ENCODE results near the gene SF3A1. TPM values are rescaled to one million over a fixed set of nuclear protein-coding genes. Genes with fewer than 3 reads are reported as not detected.

Gene SF3A1
- total and polyA plus RNA-seq, 4 donors, result 25.2 to 140 (median 94.5) TPM

- H3K4me3 ChIP-seq (ENCODE audit: low read depth, low read length), result no peak overlapping the region
- no peaks in the 10 kb centered on the region for H3K27me3 ChIP-seq (ENCODE audit: control insufficient read depth, insufficient read depth, low read length)
- 40% methylated on average over 3 of the region's 7 CpGs for WGBS (ENCODE audit: insufficient coverage)
- DNase-seq (ENCODE audit: low read depth in 4 of 6, low spot score in 6 of 6), result peak in 1 of 6 donors; percentile 81
- H3K27ac ChIP-seq (ENCODE audit: low read depth, low read length), result no peak overlapping the region
- peaks cover 45% of the 10 kb centered on the region for H3K4me1 ChIP-seq (ENCODE audit: control insufficient read depth, insufficient read depth, low read length)
- H3K9me3 ChIP-seq (ENCODE audit: control insufficient read depth, insufficient read depth, low read length), result no peaks in the 10 kb centered on the region
- no peaks in the 10 kb centered on the region for H3K36me3 ChIP-seq (ENCODE audit: control insufficient read depth, insufficient read depth, low read length)
Measured at GRCh38 chr22:30309951-30310741, 46.5 kb downstream of the SF3A1 start.

- no peak overlapping the region for H3K4me3 ChIP-seq (ENCODE audit: low read depth, low read length)
- H3K27ac ChIP-seq (ENCODE audit: low read depth, low read length), result no peak overlapping the region
- H3K9me3 ChIP-seq (ENCODE audit: control insufficient read depth, insufficient read depth, low read length), result no peaks in the 10 kb centered on the region
- no peaks in the 10 kb centered on the region for H3K27me3 ChIP-seq (ENCODE audit: control insufficient read depth, insufficient read depth, low read length)
- peaks cover 51% of the 10 kb centered on the region for H3K4me1 ChIP-seq (ENCODE audit: control insufficient read depth, insufficient read depth, low read length)
- H3K36me3 ChIP-seq (ENCODE audit: control insufficient read depth, insufficient read depth, low read length), result no peaks in the 10 kb centered on the region
- DNase-seq (ENCODE audit: low read depth in 4 of 6, low spot score in 6 of 6), result no peak
- WGBS (ENCODE audit: insufficient coverage), result 73% methylated on average over 4 of the region's 5 CpGs
Measured at GRCh38 chr22:30308518-30309230, 48.0 kb downstream of the SF3A1 start.

- Histone ChIP-seq H3K27me3 (ENCODE audit: control insufficient read depth, insufficient read depth, low read length) (no peaks in the 10 kb centered on the region), H3K4me1 (ENCODE audit: control insufficient read depth, insufficient read depth, low read length) (peaks cover 51% of the 10 kb centered on the region), H3K4me3 (ENCODE audit: low read depth, low read length) (no peak overlapping the region), H3K27ac (ENCODE audit: low read depth, low read length) (no peak overlapping the region), H3K36me3 (ENCODE audit: control insufficient read depth, insufficient read depth, low read length) (peaks cover 3% of the 10 kb centered on the region), H3K9me3 (ENCODE audit: control insufficient read depth, insufficient read depth, low read length) (no peaks in the 10 kb centered on the region)
- DNase-seq (ENCODE audit: low read depth in 4 of 6, low spot score in 6 of 6), result no peak
- WGBS (ENCODE audit: insufficient coverage), result 100% methylated on average over 1 of the region's 2 CpGs
Measured at GRCh38 chr22:30308093-30308492, 48.6 kb downstream of the SF3A1 start.

- Histone ChIP-seq H3K27ac (ENCODE audit: low read depth, low read length) (no peak overlapping the region), H3K4me1 (ENCODE audit: control insufficient read depth, insufficient read depth, low read length) (peaks cover 54% of the 10 kb centered on the region)
- 64% methylated on average over 4 of the region's 4 CpGs for WGBS (ENCODE audit: insufficient coverage)
Measured at GRCh38 chr22:30307041-30307574, 49.6 kb downstream of the SF3A1 start.

GRCh38 chr22:30306627-30307011, 50.1 kb downstream of the SF3A1 start:
- Histone ChIP-seq H3K4me1 (ENCODE audit: control insufficient read depth, insufficient read depth, low read length) (peaks cover 54% of the 10 kb centered on the region), H3K27ac (ENCODE audit: low read depth, low read length) (no peak overlapping the region), H3K4me3 (ENCODE audit: low read depth, low read length) (no peak overlapping the region), H3K27me3 (ENCODE audit: control insufficient read depth, insufficient read depth, low read length) (no peaks in the 10 kb centered on the region), H3K36me3 (ENCODE audit: control insufficient read depth, insufficient read depth, low read length) (peaks cover 17% of the 10 kb centered on the region), H3K9me3 (ENCODE audit: control insufficient read depth, insufficient read depth, low read length) (no peaks in the 10 kb centered on the region)
- no peak for DNase-seq (ENCODE audit: low read depth in 4 of 6, low spot score in 6 of 6)
- no CpG with 5 or more reads among the region's 1 CpG for WGBS (ENCODE audit: insufficient coverage)

More at GRCh38 chr22:30307041-30307574, 49.6 kb downstream of the SF3A1 start:
- H3K27me3 ChIP-seq (ENCODE audit: control insufficient read depth, insufficient read depth, low read length), result no peaks in the 10 kb centered on the region
- H3K4me3 ChIP-seq (ENCODE audit: low read depth, low read length), result no peak overlapping the region
- H3K36me3 ChIP-seq (ENCODE audit: control insufficient read depth, insufficient read depth, low read length), result peaks cover 12% of the 10 kb centered on the region
- H3K9me3 ChIP-seq (ENCODE audit: control insufficient read depth, insufficient read depth, low read length), result no peaks in the 10 kb centered on the region
- no peak for DNase-seq (ENCODE audit: low read depth in 4 of 6, low spot score in 6 of 6)

- H3K9me3 ChIP-seq (ENCODE audit: control insufficient read depth, insufficient read depth, low read length), result no peaks in the 10 kb centered on the region
- WGBS (ENCODE audit: insufficient coverage), result no CpG with 5 or more reads among the region's 3 CpGs
- H3K27ac ChIP-seq (ENCODE audit: low read depth, low read length), result no peak overlapping the region
- H3K4me1 ChIP-seq (ENCODE audit: control insufficient read depth, insufficient read depth, low read length), result peaks cover 53% of the 10 kb centered on the region
- peaks cover 20% of the 10 kb centered on the region for H3K36me3 ChIP-seq (ENCODE audit: control insufficient read depth, insufficient read depth, low read length)
- no peaks in the 10 kb centered on the region for H3K27me3 ChIP-seq (ENCODE audit: control insufficient read depth, insufficient read depth, low read length)
- H3K4me3 ChIP-seq (ENCODE audit: low read depth, low read length), result no peak overlapping the region
- no peak for DNase-seq (ENCODE audit: low read depth in 4 of 6, low spot score in 6 of 6)
Measured at GRCh38 chr22:30305906-30306626, 50.6 kb downstream of the SF3A1 start.

- no peaks in the 10 kb centered on the region for H3K9me3 ChIP-seq (ENCODE audit: control insufficient read depth, insufficient read depth, low read length)
- DNase-seq (ENCODE audit: low read depth in 4 of 6, low spot score in 6 of 6), result peak in 1 of 6 donors; percentile 57
- WGBS (ENCODE audit: insufficient coverage), result 33% methylated on average over 4 of the region's 4 CpGs
- H3K4me3 ChIP-seq (ENCODE audit: low read depth, low read length), result no peak overlapping the region
- H3K27ac ChIP-seq (ENCODE audit: low read depth, low read length), result peak overlapping the region; percentile 49
- no peaks in the 10 kb centered on the region for H3K27me3 ChIP-seq (ENCODE audit: control insufficient read depth, insufficient read depth, low read length)
- peaks cover 24% of the 10 kb centered on the region for H3K36me3 ChIP-seq (ENCODE audit: control insufficient read depth, insufficient read depth, low read length)
- peaks cover 50% of the 10 kb centered on the region for H3K4me1 ChIP-seq (ENCODE audit: control insufficient read depth, insufficient read depth, low read length)
Measured at GRCh38 chr22:30305519-30305905, 51.2 kb downstream of the SF3A1 start.

- H3K27ac ChIP-seq (ENCODE audit: low read depth, low read length), result peak overlapping the region; percentile 49
- no peaks in the 10 kb centered on the region for H3K9me3 ChIP-seq (ENCODE audit: control insufficient read depth, insufficient read depth, low read length)
- WGBS (ENCODE audit: insufficient coverage), result 69% methylated on average over 6 of the region's 7 CpGs
- no peaks in the 10 kb centered on the region for H3K27me3 ChIP-seq (ENCODE audit: control insufficient read depth, insufficient read depth, low read length)
- no peak overlapping the region for H3K4me3 ChIP-seq (ENCODE audit: low read depth, low read length)
- H3K36me3 ChIP-seq (ENCODE audit: control insufficient read depth, insufficient read depth, low read length), result peaks cover 30% of the 10 kb centered on the region
- no peak for DNase-seq (ENCODE audit: low read depth in 4 of 6, low spot score in 6 of 6)
- H3K4me1 ChIP-seq (ENCODE audit: control insufficient read depth, insufficient read depth, low read length), result peaks cover 43% of the 10 kb centered on the region
Measured at GRCh38 chr22:30304495-30305244, 52.0 kb downstream of the SF3A1 start.

- Histone ChIP-seq H3K4me1 (ENCODE audit: control insufficient read depth, insufficient read depth, low read length) (peaks cover 35% of the 10 kb centered on the region), H3K36me3 (ENCODE audit: control insufficient read depth, insufficient read depth, low read length) (peaks cover 49% of the 10 kb centered on the region), H3K27me3 (ENCODE audit: control insufficient read depth, insufficient read depth, low read length) (no peaks in the 10 kb centered on the region), H3K9me3 (ENCODE audit: control insufficient read depth, insufficient read depth, low read length) (no peaks in the 10 kb centered on the region), H3K4me3 (ENCODE audit: low read depth, low read length) (no peak overlapping the region), H3K27ac (ENCODE audit: low read depth, low read length) (peak overlapping the region; percentile 25)
- no peak for DNase-seq (ENCODE audit: low read depth in 4 of 6, low spot score in 6 of 6)
- 87% methylated on average over 2 of the region's 5 CpGs for WGBS (ENCODE audit: insufficient coverage)
Measured at GRCh38 chr22:30302810-30303138, 53.9 kb downstream of the SF3A1 start.
